ENCODE data around the gene HOXB13.
A peak's percentile ranks its signal among the peaks of the same experiment; 100 is the strongest.
"Not testable (repeated sequence)": the region's sequence is repeated elsewhere in the genome, so short reads cannot be mapped to it uniquely, and the experiment has no call there.

HOXB13 gene

GRCh38 chr17:48726916-48727286 is 1.6 kb downstream of the HOXB13 start:
- DNase-seq (ENCODE audit: low read depth, low spot score) = no peak

GRCh38 chr17:48726114-48726915 is 2.2 kb downstream of the HOXB13 start:
- DNase-seq (ENCODE audit: low read depth, low spot score) = no peak

GRCh38 chr17:48725288-48726064 is 3.1 kb downstream of the HOXB13 start:
- DNase-seq (ENCODE audit: low read depth, low spot score) = no peak

GRCh38 chr17:48725004-48725287 is 3.6 kb downstream of the HOXB13 start:
- DNase-seq (ENCODE audit: low read depth, low spot score) = no peak

- DNase-seq (ENCODE audit: low read depth, low spot score) = peak; percentile 77
These were observed 4.1 kb downstream of the HOXB13 start for GRCh38 chr17:48724251-48725003.

GRCh38 chr17:48723423-48724250 is 4.9 kb downstream of the HOXB13 start:
- DNase-seq (ENCODE audit: low read depth, low spot score) = peak; percentile 64

- DNase-seq (ENCODE audit: low read depth, low spot score) = peak; percentile 62
These were observed 5.6 kb downstream of the HOXB13 start, which contains the start of gene PRAC2 for GRCh38 chr17:48722915-48723422. PRAC2 (plus strand) TSS chr17:48723185; CDS start chr17:48724411, 1,226 bp downstream.

GRCh38 chr17:48722201-48722907 is 6.2 kb downstream of the HOXB13 start, which contains the start of gene PRAC1:
PRAC1 (minus strand) TSS chr17:48722518; CDS start chr17:48722392, 126 bp downstream.
- no peak for DNase-seq (ENCODE audit: low read depth, low spot score)

- DNase-seq (ENCODE audit: low read depth, low spot score) = no peak
These were observed 7.5 kb downstream of the HOXB13 start for GRCh38 chr17:48721009-48721402.

GRCh38 chr17:48720266-48721008 is 8.1 kb downstream of the HOXB13 start:
- no peak for DNase-seq (ENCODE audit: low read depth, low spot score)

- peak; percentile 79 for DNase-seq (ENCODE audit: low read depth, low spot score)
These were observed 8.8 kb downstream of the HOXB13 start for GRCh38 chr17:48719642-48720265.

- peak; percentile 66 for DNase-seq (ENCODE audit: low read depth, low spot score)
These were observed 9.5 kb downstream of the HOXB13 start for GRCh38 chr17:48718761-48719641.

GRCh38 chr17:48718227-48718760 is 10.3 kb downstream of the HOXB13 start:
- DNase-seq (ENCODE audit: low read depth, low spot score) = no peak

- DNase-seq (ENCODE audit: low read depth, low spot score) = no peak
These were observed 11.0 kb downstream of the HOXB13 start for GRCh38 chr17:48717367-48718226.

- not testable (repeated sequence) for DNase-seq (ENCODE audit: low read depth, low spot score)
These were observed 12.0 kb downstream of the HOXB13 start for GRCh38 chr17:48716549-48716948.

GRCh38 chr17:48715496-48716399 is 12.8 kb downstream of the HOXB13 start:
- DNase-seq (ENCODE audit: low read depth, low spot score) = no peak

Measured in ELF-1 (cell line).